Thyroid gland (tissue), 4 donors: ENCODE measurements around the gene MAP3K5. TPM values are rescaled to one million over a fixed set of nuclear protein-coding genes. Genes with fewer than 3 reads are reported as not detected.

ENCODE experiments used
- DNase-seq, 2 donors: peaks; one replicate each; pipeline ENCODE4 v3.0.0-alpha.2; 2019
- H3K27ac ChIP-seq, 3 donors: fragments of 200-600 bp; sonication (generic); 1 replicate in 2 of 3; 2 replicates in 1 of 3; pipeline ENCODE4 v1.5.1; 2016 to 2019; ENCODE audit warnings: mild to moderate bottlenecking in 1 of 3, moderate library complexity in 1 of 3
- H3K27me3 ChIP-seq: fragments of 200-600 bp; sonication (generic); one replicate; pipeline ENCODE4 v1.5.1; 2019
- H3K36me3 ChIP-seq, 2 donors: fragments of 200-600 bp; sonication (generic); one replicate each; pipeline ENCODE4 v1.5.1; 2016 to 2019
- H3K4me1 ChIP-seq, 2 donors: fragments of 200-600 bp; sonication (generic); one replicate each; pipeline ENCODE4 v1.5.1; 2017 to 2019
- H3K4me3 ChIP-seq, 3 donors: fragments of 200-600 bp; sonication (generic); replicated peaks in 1 of 3; 1 replicate in 2 of 3; 2 replicates in 1 of 3; pipeline ENCODE4 v1.5.1; 2016; ENCODE audit warnings: mild to moderate bottlenecking in 1 of 3
- H3K9me3 ChIP-seq: fragments of 200-600 bp; sonication (generic); one replicate; pipeline ENCODE4 v1.5.1; 2017
- POLR2A ChIP-seq, 2 donors: fragments of 450-650 bp; IDR thresholded peaks; one replicate each; pipeline ENCODE4 v1.6.1; 2017; ENCODE audit warnings: antibody characterized with exemption in 2 of 2, mild to moderate bottlenecking in 2 of 2, moderate library complexity in 1 of 2
- whole genome bisulfite sequencing, 2 donors: methylation state at CpG; one replicate each; pipeline ENCODE4 v1.1.5; 2017; 5-methylcytosine and 5-hydroxymethylcytosine counted together
- intact Hi-C: fragments of 100-400 bp; cut with DNase I; formaldehyde crosslinking; loops from one replicate; pipeline ENCODE4 v1.15.1; 2023
- total RNA-seq, 4 donors: library from RNA; depleted of rRNA; stranded (reverse); fragments of >200 nt; gene quantifications; one replicate each; pipeline ENCODE4 v1.2.3, GENCODE V29; 2016
- TF ChIP-seq, protein P1 (sequence below), 6 experiments: fragments of 200-600 bp in 3 of 6; fragments of 450-650 bp in 3 of 6; sonication (generic) in 3 of 6; IDR thresholded peaks; one replicate each; pipeline ENCODE4 v1.5.1; 2016 to 2019; ENCODE audit warnings: antibody characterized with exemption in 6 of 6, mild to moderate bottlenecking in 2 of 6, inconsistent platforms in 1 of 6, moderate library complexity in 1 of 6

The MAP3K5 gene
- total RNA-seq, 4 donors from 2014 or later: 28.1 to 68.0 (median 46.5) TPM

DNA sequence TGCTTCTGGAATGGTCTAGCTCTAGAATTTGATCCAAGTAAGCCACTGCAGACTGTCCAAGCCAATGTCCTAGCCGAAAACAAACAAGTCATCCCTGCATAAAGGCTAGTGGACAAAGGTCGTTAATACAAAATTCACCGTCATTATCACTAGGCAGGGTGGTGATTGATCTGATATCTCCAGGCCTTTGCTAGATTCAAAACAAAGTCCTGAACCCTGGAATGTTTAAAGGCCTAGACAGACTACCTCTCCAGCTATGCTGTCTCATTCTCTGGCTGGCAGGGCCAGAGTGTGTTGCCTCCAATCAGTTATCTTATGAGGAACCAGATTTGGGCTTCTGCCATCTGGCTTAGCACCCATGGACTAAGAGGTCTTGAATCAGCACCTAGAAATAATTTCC is 280.4 kb downstream of the MAP3K5 start:
- peak; percentile 93 to 94 for DNase-seq
- H3K27me3 ChIP-seq: no peaks in the 10 kb centered on the region
- H3K4me1 ChIP-seq: peaks cover 16 to 22% of the 10 kb centered on the region in 2 donors
- no peaks in the 10 kb centered on the region for H3K9me3 ChIP-seq
- no peaks in the 10 kb centered on the region for H3K36me3 ChIP-seq
- TF ChIP-seq POLR2A (IDR thresholded peaks at IDR 0.05): no peak
- TF ChIP-seq, protein P1, sequence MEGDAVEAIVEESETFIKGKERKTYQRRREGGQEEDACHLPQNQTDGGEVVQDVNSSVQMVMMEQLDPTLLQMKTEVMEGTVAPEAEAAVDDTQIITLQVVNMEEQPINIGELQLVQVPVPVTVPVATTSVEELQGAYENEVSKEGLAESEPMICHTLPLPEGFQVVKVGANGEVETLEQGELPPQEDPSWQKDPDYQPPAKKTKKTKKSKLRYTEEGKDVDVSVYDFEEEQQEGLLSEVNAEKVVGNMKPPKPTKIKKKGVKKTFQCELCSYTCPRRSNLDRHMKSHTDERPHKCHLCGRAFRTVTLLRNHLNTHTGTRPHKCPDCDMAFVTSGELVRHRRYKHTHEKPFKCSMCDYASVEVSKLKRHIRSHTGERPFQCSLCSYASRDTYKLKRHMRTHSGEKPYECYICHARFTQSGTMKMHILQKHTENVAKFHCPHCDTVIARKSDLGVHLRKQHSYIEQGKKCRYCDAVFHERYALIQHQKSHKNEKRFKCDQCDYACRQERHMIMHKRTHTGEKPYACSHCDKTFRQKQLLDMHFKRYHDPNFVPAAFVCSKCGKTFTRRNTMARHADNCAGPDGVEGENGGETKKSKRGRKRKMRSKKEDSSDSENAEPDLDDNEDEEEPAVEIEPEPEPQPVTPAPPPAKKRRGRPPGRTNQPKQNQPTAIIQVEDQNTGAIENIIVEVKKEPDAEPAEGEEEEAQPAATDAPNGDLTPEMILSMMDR (IDR thresholded peaks at IDR 0.05): no peak
- H3K27ac ChIP-seq: peak overlapping the region; percentile 49 to 73 (median 60)
- intact Hi-C loops: no loop called here
- no peak overlapping the region for H3K4me3 ChIP-seq
- WGBS, 2 donors: 68% methylated on average over 3 of the region's 3 CpGs

DNA sequence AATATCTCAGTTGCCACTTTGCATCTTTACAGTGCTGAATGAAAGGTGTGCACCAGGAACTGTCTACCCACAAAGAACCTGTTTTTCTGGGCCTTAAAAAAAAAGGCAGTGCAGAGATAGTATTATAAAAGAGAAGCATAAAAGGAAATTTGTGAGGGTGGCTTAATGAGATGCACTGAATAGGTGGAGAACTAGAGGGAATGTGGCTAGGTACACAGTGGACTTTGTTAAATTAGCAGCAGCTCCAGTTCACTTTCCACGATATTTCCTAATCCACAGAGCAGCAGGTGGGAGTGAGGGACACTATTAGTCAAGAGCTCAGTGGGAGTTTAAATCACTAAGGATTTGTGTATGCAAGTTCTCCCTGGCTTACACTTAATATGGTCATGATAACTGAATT is 280.9 kb downstream of the MAP3K5 start:
- WGBS, 2 donors: 60 to 63% methylated on average over 1 of the region's 1 CpG
- no peaks in the 10 kb centered on the region for H3K27me3 ChIP-seq
- no peaks in the 10 kb centered on the region for H3K36me3 ChIP-seq
- intact Hi-C loops: no loop called here
- no peaks in the 10 kb centered on the region for H3K9me3 ChIP-seq
- H3K27ac ChIP-seq: peak overlapping the region in 2 of 3 donors; percentile 60 to 73
- DNase-seq: no peak
- H3K4me3 ChIP-seq: no peak overlapping the region
- TF ChIP-seq, protein P1 (IDR thresholded peaks at IDR 0.05): no peak
- TF ChIP-seq POLR2A (IDR thresholded peaks at IDR 0.05): no peak
- H3K4me1 ChIP-seq: peaks cover 16 to 17% of the 10 kb centered on the region in 2 donors

DNA sequence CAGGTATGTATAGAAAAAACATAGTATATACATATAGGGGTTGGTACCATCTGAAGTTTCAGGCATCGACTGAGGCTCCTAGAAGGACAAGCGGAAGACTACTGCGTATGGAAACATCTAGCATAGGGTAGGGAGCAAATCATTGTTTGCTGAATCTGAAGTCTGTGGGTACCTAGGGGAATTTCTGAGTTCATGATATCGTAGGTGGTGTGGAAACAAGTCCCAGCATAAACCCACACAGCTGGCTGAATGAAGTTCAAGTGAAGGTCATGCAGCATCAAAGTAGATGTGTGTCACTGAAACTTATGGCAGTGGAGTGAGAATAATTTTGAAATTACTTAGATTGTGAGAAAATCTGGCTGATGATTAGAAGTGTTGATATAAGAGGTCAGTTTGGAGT is 281.5 kb downstream of the MAP3K5 start:
- 86 to 90% methylated on average over 4 of the region's 4 CpGs for WGBS, 2 donors
- no peak for DNase-seq
- H3K27ac ChIP-seq: no peak overlapping the region
- H3K36me3 ChIP-seq: no peaks in the 10 kb centered on the region
- H3K4me3 ChIP-seq: no peak overlapping the region
- H3K27me3 ChIP-seq: no peaks in the 10 kb centered on the region
- peaks cover 16% of the 10 kb centered on the region in 2 donors for H3K4me1 ChIP-seq
- H3K9me3 ChIP-seq: no peaks in the 10 kb centered on the region
- intact Hi-C loops: no loop called here
- TF ChIP-seq, protein P1 (IDR thresholded peaks at IDR 0.05): no peak
- TF ChIP-seq POLR2A (IDR thresholded peaks at IDR 0.05): no peak

DNA sequence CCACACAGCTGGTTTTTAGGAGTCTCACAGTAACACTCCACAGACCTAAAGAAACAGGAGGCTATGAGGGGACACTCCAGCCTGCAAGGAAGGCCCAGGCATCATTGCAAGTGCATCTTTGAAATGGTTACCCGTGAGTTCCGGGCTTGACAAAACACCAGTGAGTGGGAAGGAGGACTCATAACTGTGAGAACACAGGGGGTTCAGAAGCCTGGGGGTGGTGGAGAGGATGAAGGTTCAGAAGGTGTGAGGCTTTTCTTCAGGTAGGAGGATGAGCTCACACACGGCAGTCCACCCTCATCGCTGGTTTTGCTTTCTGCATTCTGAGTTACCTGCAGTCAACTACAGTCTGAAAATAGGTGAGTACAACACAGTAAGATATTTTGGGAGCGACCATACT is 282.0 kb downstream of the MAP3K5 start:
- TF ChIP-seq POLR2A (IDR thresholded peaks at IDR 0.05): no peak
- TF ChIP-seq, protein P1 (IDR thresholded peaks at IDR 0.05): no peak
- Histone ChIP-seq H3K4me3 (no peak overlapping the region), H3K27me3 (no peaks in the 10 kb centered on the region), H3K4me1 (peaks cover 16% of the 10 kb centered on the region in 2 donors), H3K27ac (no peak overlapping the region), H3K9me3 (no peaks in the 10 kb centered on the region), H3K36me3 (no peaks in the 10 kb centered on the region)
- WGBS, 2 donors: 89 to 99% methylated on average over 5 of the region's 5 CpGs
- intact Hi-C loops: no loop called here
- no peak for DNase-seq

DNA sequence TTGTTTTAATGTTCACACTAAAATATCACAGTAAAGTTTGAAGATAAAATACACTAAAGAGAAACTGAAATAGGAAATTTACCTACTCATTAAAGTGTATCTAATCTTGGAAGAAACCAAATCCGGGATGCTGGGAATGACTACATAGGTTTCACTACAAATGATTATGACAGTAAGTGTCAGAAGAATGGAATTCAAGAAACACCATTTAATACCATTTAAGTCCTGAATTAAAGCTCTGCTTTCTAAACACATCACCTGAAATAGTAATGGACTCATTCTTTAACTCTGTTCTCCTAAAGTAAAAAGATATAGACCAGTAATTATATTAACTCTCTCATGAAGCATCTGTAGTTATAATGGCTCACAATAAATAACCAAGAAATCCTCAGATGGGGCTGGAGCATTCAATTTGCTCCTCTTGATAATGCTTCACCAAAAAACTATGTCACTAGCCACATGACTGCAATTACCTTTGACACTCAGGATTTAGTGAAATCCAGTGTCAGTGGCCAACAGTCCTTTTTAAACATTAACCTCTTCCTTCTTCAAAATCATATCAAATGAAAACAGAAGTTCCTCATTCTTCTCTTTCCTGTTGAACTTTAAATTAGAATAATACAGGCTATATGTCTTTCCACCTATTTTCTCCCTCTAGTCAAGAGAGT is 283.4 kb downstream of the MAP3K5 start:
- TF ChIP-seq, protein P1 (IDR thresholded peaks at IDR 0.05): no peak
- TF ChIP-seq POLR2A (IDR thresholded peaks at IDR 0.05): no peak
- intact Hi-C loops: no loop called here
- no peak overlapping the region for H3K4me3 ChIP-seq
- no peak for DNase-seq
- H3K4me1 ChIP-seq: peaks cover 16% of the 10 kb centered on the region in 2 donors
- H3K27ac ChIP-seq: no peak overlapping the region
- H3K9me3 ChIP-seq: no peaks in the 10 kb centered on the region
- no peaks in the 10 kb centered on the region for H3K36me3 ChIP-seq
- 89 to 96% methylated on average over 1 of the region's 1 CpG for WGBS, 2 donors
- H3K27me3 ChIP-seq: no peaks in the 10 kb centered on the region
